Panc1 (cell line): ENCODE data around the gene GRID2. TPM values are rescaled to one million over a fixed set of nuclear protein-coding genes. Genes with fewer than 3 reads are reported as not detected.

Source experiments
- ATAC-seq: fragments of 200-7000 bp; cut with Tn5 transposase; 2 replicates; pipeline ENCODE4 v1.9.1; 2020; ENCODE audit warnings: mild to moderate bottlenecking, moderate library complexity
- BruUV-seq: library from RNA; stranded (reverse); fragments of 400-500 nt; replicated peaks from 2 replicates; lab custom pipeline; 2021; lab: Mats Ljungman, UMichigan
- CTCF ChIA-PET: fragments of 300-600 bp; sonication (Branson Sonifier 250); formaldehyde crosslinking; loops from one replicate; lab custom pipeline; 2022; ENCODE audit warnings: antibody characterized with exemption; lab: Charles Lee
- POLR2A ChIA-PET: fragments of 300-600 bp; sonication (Branson Sonifier 250); formaldehyde crosslinking; loops from one replicate; lab custom pipeline; 2022; ENCODE audit warnings: antibody characterized with exemption; lab: Charles Lee
- DNase-seq: peaks from one replicate; pipeline ENCODE4 v3.0.0-alpha.2; 2010; ENCODE audit warnings: low read depth, low spot score
- H3K27ac ChIP-seq: 2 replicates; pipeline ENCODE4 v1.5.1; 2011; ENCODE audit warnings: mild to moderate bottlenecking, low read length, inconsistent platforms
- H3K27me3 ChIP-seq: fragments of 200-500 bp; sonication (Bioruptor generic); 2 replicates; pipeline ENCODE4 v1.6.0; 2014; ENCODE audit warnings: low read length, inconsistent platforms; ENCODE audit not compliant: control insufficient read depth, insufficient read depth
- H3K36me3 ChIP-seq: fragments of 200-500 bp; sonication (Bioruptor generic); 2 replicates; pipeline ENCODE4 v1.5.1; 2014; ENCODE audit warnings: inconsistent platforms, mild to moderate bottlenecking, low read length, moderate library complexity; ENCODE audit not compliant: control insufficient read depth, insufficient read depth
- H3K4me1 ChIP-seq: 2 replicates; pipeline ENCODE4 v1.5.1; 2011; ENCODE audit warnings: inconsistent platforms, mild to moderate bottlenecking, low read length, moderate library complexity; ENCODE audit not compliant: control insufficient read depth, insufficient read depth
- H3K4me3 ChIP-seq, 2 experiments: 2 replicates each; pipeline ENCODE4 v1.5.1; 2011 to 2012; ENCODE audit warnings: low read depth in 2 of 2, low read length in 2 of 2, mild to moderate bottlenecking in 2 of 2, inconsistent platforms in 1 of 2, moderate library complexity in 1 of 2
- H3K9me3 ChIP-seq: fragments of 200-500 bp; sonication (Bioruptor generic); 2 replicates; pipeline ENCODE4 v1.5.1; 2014; ENCODE audit warnings: low read depth, mild to moderate bottlenecking, inconsistent platforms, low read length, moderate library complexity; ENCODE audit not compliant: control insufficient read depth, insufficient read depth
- CTCF ChIP-seq: fragments of 450-650 bp; IDR thresholded peaks from 2 replicates; pipeline ENCODE4 v1.5.1; 2017; ENCODE audit warnings: mild to moderate bottlenecking
- POLR2AphosphoS5 ChIP-seq: IDR thresholded peaks from 2 replicates; pipeline ENCODE4 v1.6.1; 2012; ENCODE audit warnings: mild to moderate bottlenecking, low read depth, low read length, moderate library complexity
- REST ChIP-seq, 2 experiments: IDR thresholded peaks; 2 replicates each; pipeline ENCODE4 v1.6.1; 2011 to 2012; ENCODE audit warnings: low read depth in 2 of 2, control low read depth in 1 of 2, low read length in 1 of 2, mild to moderate bottlenecking in 1 of 2, moderate library complexity in 1 of 2; ENCODE audit not compliant: insufficient read depth in 1 of 2
- SIN3A ChIP-seq: IDR thresholded peaks from 2 replicates; pipeline ENCODE4 v1.6.1; 2012; ENCODE audit warnings: low read depth, mild to moderate bottlenecking, low read length, moderate library complexity, borderline replicate concordance; ENCODE audit not compliant: insufficient read depth
- TCF7L2 ChIP-seq: IDR thresholded peaks from 2 replicates; pipeline ENCODE4 v1.6.1; 2011; ENCODE audit warnings: mild to moderate bottlenecking, low read depth, low read length, inconsistent platforms
- in situ Hi-C: cut with HindIII; loops from 2 replicates; pipeline ENCODE4 v1.10.0; 2016; ENCODE audit warnings: low sequenced_read_pairs, low pct_unique_long_range_greater_than_20kb
- intact Hi-C: fragments of 100-400 bp; cut with micrococcal nuclease; formaldehyde crosslinking; loops from one replicate; pipeline ENCODE4 v1.10.0; 2022; ENCODE audit not compliant: unreplicated experiment
- total RNA-seq: library from RNA; stranded (reverse); gene quantifications from one replicate; pipeline ENCODE4 v1.2.1, GENCODE V29; 2021; ENCODE audit not compliant: unreplicated experiment

GRID2 gene
- total RNA-seq, 1 experiment from 2014 or later = 0.08 TPM

DNA sequence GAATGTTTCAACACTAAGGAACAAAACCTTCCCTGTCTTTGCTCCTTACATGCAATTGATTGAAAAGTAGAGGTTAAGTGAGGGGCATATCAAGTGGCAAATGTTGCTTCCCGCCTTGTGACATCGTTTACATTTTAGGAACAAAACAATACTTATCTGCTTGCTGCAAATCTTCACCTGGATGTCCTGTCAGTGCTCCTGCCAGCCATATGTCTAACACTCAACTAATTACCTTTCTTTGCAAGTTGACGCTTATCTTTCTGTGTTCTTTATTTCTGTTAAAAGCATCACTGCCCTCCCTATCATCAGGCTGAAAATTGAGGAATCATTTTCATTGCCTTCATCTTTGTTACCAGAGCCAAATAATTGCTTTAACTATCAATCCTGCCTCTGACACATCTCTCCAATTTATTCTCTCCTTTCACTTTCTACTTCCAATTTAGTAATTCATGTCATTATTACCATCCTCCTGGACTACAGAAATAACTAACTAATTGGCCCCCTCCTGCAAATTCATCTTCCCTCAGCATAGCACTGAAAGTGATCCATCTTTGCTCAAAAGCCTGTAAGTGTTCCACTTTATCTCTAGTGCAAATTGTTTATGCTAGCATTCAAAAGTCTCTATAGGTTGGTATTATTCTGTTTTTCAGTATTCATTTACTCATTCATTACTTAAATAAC is 1226.1 kb downstream of the GRID2 start:
- ChIA-PET POLR2A (no interaction called here), CTCF (no interaction called here)
- Histone ChIP-seq H3K9me3 (no peaks in the 10 kb centered on the region), H3K27me3 (no peaks in the 10 kb centered on the region), H3K4me3 (no peak overlapping the region), H3K4me1 (no peaks in the 10 kb centered on the region), H3K36me3 (no peaks in the 10 kb centered on the region), H3K27ac (no peak overlapping the region)
- DNase-seq = no peak
- intact Hi-C loops (no loop called here), in situ Hi-C loops (no loop called here)
- no peak for ATAC-seq
- TF ChIP-seq REST (IDR thresholded peaks at IDR 0.05; ENCODE audit: insufficient read depth in 1 of 2, low read depth in 2 of 2, low read length in 1 of 2) (no peak), TCF7L2 (no peak), POLR2AphosphoS5 (no peak), SIN3A (no peak), CTCF (no peak)
- BruUV-seq = no TSS peak

- no peaks in the 10 kb centered on the region for H3K27me3 ChIP-seq
- in situ Hi-C loops = no loop called here
These were observed 1228.5 kb downstream of the GRID2 start for GRCh38 chr4:93532234-93532633.

More at GRCh38 chr4:93532234-93532633, 1228.5 kb downstream of the GRID2 start:
- DNase-seq = no peak
- no peak for TF ChIP-seq TCF7L2
- no peak for TF ChIP-seq POLR2AphosphoS5
- TF ChIP-seq CTCF = no peak
- TF ChIP-seq REST (IDR thresholded peaks at IDR 0.05; ENCODE audit: insufficient read depth in 1 of 2, low read depth in 2 of 2, low read length in 1 of 2) = no peak
- no peak for TF ChIP-seq SIN3A
- no peaks in the 10 kb centered on the region for H3K4me1 ChIP-seq
- no peak overlapping the region for H3K27ac ChIP-seq
- ATAC-seq = no peak
- ChIA-PET CTCF (no interaction called here), POLR2A (no interaction called here)
- no peak overlapping the region for H3K4me3 ChIP-seq
- H3K36me3 ChIP-seq = no peaks in the 10 kb centered on the region
- BruUV-seq = no TSS peak
- no peaks in the 10 kb centered on the region for H3K9me3 ChIP-seq
- intact Hi-C loops = no loop called here
